Activated T-helper 1 cell treated with anti-CD3 and anti-CD28 coated beads, Interleukin-12 subunit alpha, Interleukin-12 subunit beta, Interleukin-2, Interleukin-4 antibody, amounts not matched to agents 30 ng/mL and 10 ng/mL and 1 ng/mL, durations not matched to agents 14 hours and 24 hours and 36 hours (primary cell): Measurements from ENCODE around the gene MITF. TPM values are rescaled to one million over a fixed set of nuclear protein-coding genes. Genes with fewer than 3 reads are reported as not detected.

ENCODE experiments used
- DNase-seq: peaks from one replicate; pipeline ENCODE4 v3.0.0; 2021; ENCODE audit warnings: low spot score
- H3K27ac Mint-ChIP-seq: one replicate; pipeline ENCODE4 v1.8.0; 2021; ENCODE audit warnings: mild to moderate bottlenecking, mixed read lengths
- H3K27me3 Mint-ChIP-seq: one replicate; pipeline ENCODE4 v1.8.0; 2022; ENCODE audit warnings: mild to moderate bottlenecking, moderate library complexity, mixed read lengths; ENCODE audit not compliant: insufficient read depth
- H3K36me3 Mint-ChIP-seq: one replicate; pipeline ENCODE4 v1.8.0; 2021; ENCODE audit warnings: low read depth, mixed read lengths
- H3K4me1 Mint-ChIP-seq: one replicate; pipeline ENCODE4 v1.8.0; 2021; ENCODE audit warnings: low read depth, mixed read lengths
- H3K4me3 Mint-ChIP-seq: one replicate; pipeline ENCODE4 v1.8.0; 2021; ENCODE audit warnings: mild to moderate bottlenecking, moderate library complexity, mixed read lengths
- H3K9me3 Mint-ChIP-seq: one replicate; pipeline ENCODE4 v1.8.0; 2021; ENCODE audit warnings: mixed read lengths
- intact Hi-C: fragments of 100-400 bp; cut with micrococcal nuclease; formaldehyde crosslinking; loops from one replicate; pipeline ENCODE4 v1.15.1; 2024
- total RNA-seq: library from RNA; stranded (reverse); gene quantifications from 2 replicates; pipeline ENCODE4 v1.2.3, GENCODE V29; 2022

MITF gene
- total RNA-seq, 1 donor from 2014 or later, result 0.54 TPM

DNA sequence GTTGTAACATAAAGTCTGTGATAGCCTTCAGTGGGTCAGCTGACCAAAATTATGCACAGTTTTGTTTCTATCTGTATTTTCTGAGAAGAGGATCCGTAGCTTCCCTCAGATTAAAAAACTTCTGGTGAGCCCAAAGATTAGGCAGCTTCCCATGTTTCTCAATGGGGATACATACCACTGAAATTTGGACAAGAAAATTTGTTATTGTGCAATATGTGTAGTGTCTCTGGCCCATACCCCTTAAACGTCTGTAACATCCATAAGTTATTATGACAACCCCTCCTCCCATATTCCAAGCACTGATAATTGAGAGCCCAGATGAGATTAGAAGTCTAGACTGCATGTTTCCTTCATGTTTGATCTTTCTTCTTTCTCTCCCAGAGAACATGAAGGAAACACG, 1.9 kb upstream of the MITF start:
- H3K4me1 Mint-ChIP-seq, result peaks cover 9% of the 10 kb centered on the region
- H3K9me3 Mint-ChIP-seq, result no peaks in the 10 kb centered on the region
- H3K4me3 Mint-ChIP-seq, result no peak overlapping the region
- intact Hi-C loops, result loop anchor here (5.0 kb wide), 1 partner anchor 295 kb away; no protein-coding TSS in a partner anchor
- H3K36me3 Mint-ChIP-seq, result no peaks in the 10 kb centered on the region
- peaks cover 54% of the 10 kb centered on the region for H3K27me3 Mint-ChIP-seq
- no peak for DNase-seq
- H3K27ac Mint-ChIP-seq, result no peak overlapping the region

DNA sequence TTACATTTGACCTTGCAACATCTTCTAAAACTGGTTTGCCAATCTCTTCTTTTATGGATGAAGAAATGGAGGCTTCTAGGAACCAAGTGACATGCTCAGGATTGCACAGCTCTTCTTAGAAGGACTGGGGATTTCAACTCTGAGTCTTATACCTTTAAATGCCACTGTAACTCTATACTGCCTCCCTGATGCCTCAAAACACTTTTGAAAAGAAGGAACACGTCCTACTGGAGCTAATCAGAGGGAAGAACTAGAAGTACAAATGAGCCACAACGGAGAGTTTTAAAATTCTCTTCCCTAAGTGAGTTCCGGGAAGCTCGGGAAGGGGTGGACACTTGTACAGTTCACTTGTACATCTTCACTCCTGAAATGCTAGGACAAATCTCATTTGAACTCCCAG, 949 bp upstream of the MITF start:
- Mint-ChIP-seq H3K27me3 (peaks cover 50% of the 10 kb centered on the region), H3K4me3 (peak overlapping the region; percentile 57), H3K27ac (no peak overlapping the region), H3K9me3 (no peaks in the 10 kb centered on the region), H3K36me3 (no peaks in the 10 kb centered on the region), H3K4me1 (peaks cover 9% of the 10 kb centered on the region)
- intact Hi-C loops, result loop anchor here (5.0 kb wide), 1 partner anchor 296 kb away; no protein-coding TSS in a partner anchor
- DNase-seq, result no peak

DNA sequence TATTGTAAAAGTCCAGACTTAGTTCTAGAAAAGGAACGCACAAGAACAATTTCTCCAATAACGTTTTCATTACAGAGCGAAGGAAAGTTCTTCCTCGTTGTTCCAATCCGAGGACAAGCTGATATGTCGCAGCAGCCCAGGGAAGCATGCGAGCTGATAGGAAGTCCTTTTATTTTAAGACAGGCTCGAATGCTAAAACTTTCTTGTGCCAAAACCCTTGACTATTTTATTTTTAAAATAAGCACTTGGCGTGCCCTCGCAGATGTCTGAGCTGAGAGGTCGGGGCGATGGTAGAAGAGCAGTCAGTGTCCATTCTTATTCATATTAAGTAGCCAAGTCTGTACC, 433 bp upstream of the MITF start:
- Mint-ChIP-seq H3K4me1 (peaks cover 9% of the 10 kb centered on the region), H3K27me3 (peaks cover 47% of the 10 kb centered on the region), H3K4me3 (peak overlapping the region; percentile 57), H3K36me3 (no peaks in the 10 kb centered on the region), H3K9me3 (no peaks in the 10 kb centered on the region), H3K27ac (no peak overlapping the region)
- DNase-seq, result no peak
- intact Hi-C loops, result loop anchor here (5.0 kb wide), 1 partner anchor 297 kb away; no protein-coding TSS in a partner anchor

DNA sequence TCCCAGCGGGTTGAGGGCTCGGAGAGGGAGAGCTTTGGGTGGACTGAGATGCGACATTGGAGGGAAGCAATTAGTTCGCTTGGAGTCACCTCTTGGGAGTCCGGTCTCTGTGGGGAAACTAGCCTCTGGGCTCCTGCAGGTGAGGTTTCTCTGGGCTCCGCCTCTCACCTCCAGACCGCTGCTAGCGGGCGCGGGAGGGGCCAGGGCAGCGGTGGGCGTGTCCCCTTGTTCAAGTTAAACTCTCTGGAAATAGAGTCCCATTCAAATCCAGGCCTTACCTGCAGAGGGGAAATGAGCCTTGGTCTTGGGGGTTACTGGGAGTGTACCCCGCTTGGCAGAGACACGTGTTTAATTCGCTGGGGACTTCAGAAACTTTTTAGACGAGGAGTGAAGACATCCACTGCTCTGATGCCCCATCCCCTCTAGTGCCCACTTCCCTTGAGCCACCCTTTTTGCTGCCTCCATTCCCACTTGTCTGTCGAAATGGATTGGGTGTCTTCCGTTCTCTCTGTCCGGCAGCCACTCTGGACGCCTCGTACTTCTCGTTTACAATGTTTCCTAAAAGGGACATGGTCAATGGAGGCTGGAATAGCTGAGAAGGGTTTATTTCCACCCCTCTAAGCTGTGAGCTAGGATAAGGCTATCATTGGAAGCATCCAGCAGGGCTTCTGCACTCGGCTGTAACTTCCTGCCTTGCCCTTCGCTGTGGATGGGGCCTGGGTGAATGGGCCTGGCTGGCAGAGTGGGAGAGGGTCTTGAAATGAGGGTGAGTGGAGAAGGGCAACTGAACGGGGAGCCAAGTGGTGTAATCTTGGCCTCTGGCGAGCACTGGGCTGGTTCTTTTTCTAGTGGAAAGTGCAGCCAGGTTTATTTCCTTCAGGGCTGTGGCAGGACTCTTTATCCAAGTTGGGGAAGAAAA, 1.1 kb downstream of the MITF start:
- H3K27ac Mint-ChIP-seq, result no peak overlapping the region
- H3K36me3 Mint-ChIP-seq, result no peaks in the 10 kb centered on the region
- intact Hi-C loops, result no loop called here
- H3K4me1 Mint-ChIP-seq, result peaks cover 9% of the 10 kb centered on the region
- H3K9me3 Mint-ChIP-seq, result no peaks in the 10 kb centered on the region
- DNase-seq, result no peak
- H3K27me3 Mint-ChIP-seq, result peaks cover 49% of the 10 kb centered on the region
- peak overlapping the region; percentile 55 for H3K4me3 Mint-ChIP-seq

DNA sequence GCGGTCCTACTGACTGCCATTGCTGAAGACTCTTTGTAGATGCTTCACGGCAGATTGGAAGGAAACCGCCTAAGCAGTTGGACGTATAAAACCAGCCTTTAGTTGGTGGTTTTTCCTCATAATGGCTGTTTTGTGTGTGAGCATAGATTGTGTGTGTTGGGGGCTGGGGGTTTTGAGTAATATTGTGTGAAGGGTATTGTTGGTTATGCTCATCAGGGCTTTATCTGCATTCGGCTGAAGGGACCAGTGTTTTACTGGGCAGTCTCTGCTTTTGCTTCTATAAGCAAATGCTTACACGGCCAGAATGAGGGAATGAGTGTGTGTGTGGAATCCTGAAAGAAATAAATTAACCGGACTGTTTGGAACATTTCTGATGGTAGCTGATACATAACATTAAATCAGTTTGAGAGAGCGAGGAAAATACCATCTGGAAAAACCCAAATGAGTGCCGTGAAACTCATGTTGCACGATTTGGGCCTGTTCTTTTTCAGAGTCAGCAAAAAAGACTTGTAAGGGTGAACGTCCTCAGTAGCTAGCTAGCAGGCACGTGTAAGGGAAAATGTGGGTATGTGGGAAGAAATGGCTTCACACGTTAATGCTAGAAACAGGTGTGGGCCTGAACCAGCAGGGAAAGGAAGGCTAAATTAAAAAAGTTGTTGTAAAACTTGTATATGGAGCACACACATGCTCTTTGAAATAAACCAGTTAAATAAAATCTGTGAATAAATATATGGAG, 1.9 kb downstream of the MITF start:
- Mint-ChIP-seq H3K9me3 (no peaks in the 10 kb centered on the region), H3K27me3 (peaks cover 42% of the 10 kb centered on the region), H3K4me3 (peak overlapping the region; percentile 55), H3K27ac (no peak overlapping the region), H3K36me3 (no peaks in the 10 kb centered on the region), H3K4me1 (peaks cover 9% of the 10 kb centered on the region)
- DNase-seq, result no peak
- intact Hi-C loops, result no loop called here

DNA sequence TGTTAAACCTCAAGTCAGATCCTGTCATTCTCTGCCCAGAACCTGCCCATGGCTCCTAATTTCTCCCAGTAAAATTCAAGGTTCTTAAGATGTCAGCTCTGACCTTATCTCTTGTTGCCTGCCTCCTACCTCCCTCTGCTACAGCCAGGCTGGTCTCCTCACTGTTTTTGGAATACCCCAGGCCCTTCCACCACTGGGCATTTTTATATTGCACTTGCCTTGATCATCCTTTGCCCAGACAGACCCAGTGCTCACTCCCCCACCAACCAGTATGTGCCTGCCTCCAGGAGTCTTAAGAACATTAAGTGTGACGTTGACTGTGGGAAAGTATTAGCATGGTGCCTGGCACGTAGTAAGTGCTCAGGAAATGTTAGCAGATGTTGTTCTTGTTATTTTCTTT, 3.1 kb downstream of the MITF start:
- no peaks in the 10 kb centered on the region for H3K9me3 Mint-ChIP-seq
- no peak for DNase-seq
- no peak overlapping the region for H3K27ac Mint-ChIP-seq
- H3K27me3 Mint-ChIP-seq, result peaks cover 41% of the 10 kb centered on the region
- intact Hi-C loops, result no loop called here
- no peak overlapping the region for H3K4me3 Mint-ChIP-seq
- H3K36me3 Mint-ChIP-seq, result no peaks in the 10 kb centered on the region
- H3K4me1 Mint-ChIP-seq, result peaks cover 9% of the 10 kb centered on the region

DNA sequence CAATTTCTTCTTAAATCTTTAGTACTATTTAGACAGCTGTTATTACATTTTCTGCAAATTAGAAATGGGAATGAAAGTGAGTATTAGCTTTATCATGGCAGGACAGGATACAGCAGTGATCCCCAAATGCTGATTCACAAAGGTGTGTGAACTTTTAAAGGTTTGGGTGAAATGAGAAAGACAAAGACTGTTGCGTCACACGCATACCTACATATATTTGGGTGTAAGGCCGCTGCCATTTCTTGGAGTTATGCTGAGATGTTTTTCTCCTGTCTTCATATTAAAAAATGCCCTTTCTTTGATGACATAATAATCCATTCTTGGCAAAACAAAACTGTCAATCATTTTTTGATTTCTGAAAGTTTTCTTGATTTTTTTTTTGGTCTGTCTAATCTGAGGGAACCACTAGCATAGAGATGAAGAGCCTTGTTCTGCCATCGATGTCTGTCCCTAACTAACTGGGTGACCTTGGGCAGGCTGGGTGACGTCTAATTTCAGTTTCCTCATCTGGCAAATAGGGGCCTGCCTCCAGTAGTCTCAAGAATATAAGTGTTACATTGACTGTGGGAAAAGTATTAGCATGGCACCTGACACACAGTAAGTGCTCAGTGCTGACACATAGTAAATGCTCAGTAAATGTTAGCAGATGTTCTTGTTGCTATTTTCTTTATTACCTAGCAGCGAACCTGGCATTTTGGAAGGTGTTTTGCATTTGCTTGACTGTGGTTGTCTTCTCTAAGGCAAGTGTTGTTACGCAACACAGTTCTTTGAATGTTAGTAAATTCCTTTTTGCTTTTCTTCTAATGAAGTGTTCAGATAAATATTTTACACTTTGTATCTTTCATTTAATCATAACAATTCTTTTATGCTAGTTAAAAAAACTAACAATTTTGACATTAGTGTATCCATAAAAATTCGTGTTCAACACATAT, 5.0 kb downstream of the MITF start:
- Mint-ChIP-seq H3K36me3 (no peaks in the 10 kb centered on the region), H3K4me1 (no peaks in the 10 kb centered on the region), H3K4me3 (no peak overlapping the region), H3K9me3 (no peaks in the 10 kb centered on the region), H3K27ac (no peak overlapping the region), H3K27me3 (peaks cover 24% of the 10 kb centered on the region)
- no peak for DNase-seq
- intact Hi-C loops, result no loop called here

DNA sequence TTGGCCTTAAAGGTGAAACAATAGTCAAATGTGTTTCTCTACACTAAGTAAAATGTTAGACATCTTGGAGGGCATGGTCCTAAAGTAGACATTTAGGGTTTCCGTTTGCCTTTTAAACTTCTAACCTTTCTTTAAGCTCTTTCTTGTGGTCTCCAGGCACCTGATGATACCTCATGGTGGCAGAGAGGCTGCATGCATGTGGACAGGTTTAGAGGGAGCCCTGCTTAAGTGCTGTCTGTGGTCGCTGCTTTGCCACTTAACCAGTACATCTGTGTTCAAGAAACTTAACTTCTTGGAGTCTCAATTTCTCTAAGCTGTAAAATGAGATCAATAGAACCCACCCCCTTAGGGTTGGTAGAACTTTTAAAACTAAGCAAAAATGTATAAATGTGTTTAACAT, 6.2 kb downstream of the MITF start:
- intact Hi-C loops, result no loop called here
- DNase-seq, result no peak
- Mint-ChIP-seq H3K36me3 (no peaks in the 10 kb centered on the region), H3K27ac (no peak overlapping the region), H3K27me3 (peaks cover 16% of the 10 kb centered on the region), H3K9me3 (no peaks in the 10 kb centered on the region), H3K4me3 (no peak overlapping the region), H3K4me1 (no peaks in the 10 kb centered on the region)

DNA sequence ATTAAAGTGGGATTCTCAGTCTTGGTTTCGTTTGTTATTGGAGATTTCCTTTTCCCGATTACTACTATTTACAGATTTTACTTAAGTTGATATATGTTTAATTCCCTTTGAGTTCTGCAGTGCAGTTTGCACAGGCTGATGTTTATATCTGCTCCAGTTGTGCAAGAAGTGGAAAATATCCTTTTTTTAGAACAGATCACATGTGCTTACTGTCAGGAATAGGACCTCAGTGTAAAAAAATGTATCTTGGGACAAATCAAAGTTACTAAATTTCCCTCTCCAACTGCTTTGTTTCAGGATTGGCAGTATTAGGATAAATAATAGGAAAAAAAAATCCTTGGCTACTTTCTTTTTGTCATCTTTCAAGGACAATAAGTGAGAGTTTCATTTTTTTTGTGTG, 6.9 kb downstream of the MITF start:
- H3K9me3 Mint-ChIP-seq, result no peaks in the 10 kb centered on the region
- no peak for DNase-seq
- H3K4me3 Mint-ChIP-seq, result no peak overlapping the region
- H3K4me1 Mint-ChIP-seq, result no peaks in the 10 kb centered on the region
- intact Hi-C loops, result no loop called here
- no peak overlapping the region for H3K27ac Mint-ChIP-seq
- no peaks in the 10 kb centered on the region for H3K36me3 Mint-ChIP-seq
- peaks cover 10% of the 10 kb centered on the region for H3K27me3 Mint-ChIP-seq

DNA sequence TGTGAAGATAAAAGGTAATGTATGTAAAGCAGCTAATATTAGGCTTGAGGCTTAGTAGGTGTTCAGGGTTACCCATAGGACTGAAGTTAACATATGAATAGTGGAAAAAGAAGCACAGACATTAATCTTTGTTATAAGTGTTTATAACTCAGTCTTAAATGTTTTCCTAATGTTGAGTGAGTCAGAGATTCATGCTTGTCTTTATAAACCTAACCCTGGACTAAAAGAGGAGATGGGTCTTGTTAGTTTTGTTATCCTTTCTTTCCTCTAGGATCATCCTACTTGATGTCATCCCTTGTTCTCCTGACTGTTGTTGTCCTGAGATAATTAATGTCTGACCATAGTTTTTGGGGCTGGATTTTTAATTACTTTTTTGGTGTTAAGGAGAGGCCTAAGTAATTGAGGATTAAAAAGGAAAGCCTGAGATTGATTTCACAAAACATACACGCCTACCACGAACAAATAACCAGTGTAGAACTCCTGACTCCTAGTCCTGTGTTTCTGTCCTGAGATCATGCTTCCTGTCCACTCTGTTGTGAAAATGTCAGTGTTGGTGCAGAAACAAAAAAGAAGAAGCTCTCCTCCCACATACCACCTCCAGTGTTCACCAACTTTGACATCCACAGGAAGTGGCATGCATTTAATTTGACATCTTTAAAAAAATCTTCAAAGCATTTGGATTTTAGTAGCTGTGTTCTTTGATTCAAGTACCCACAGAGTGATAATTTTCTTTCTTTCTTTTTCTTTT, 8.4 kb downstream of the MITF start:
- no peaks in the 10 kb centered on the region for H3K9me3 Mint-ChIP-seq
- no peak overlapping the region for H3K4me3 Mint-ChIP-seq
- H3K27ac Mint-ChIP-seq, result no peak overlapping the region
- intact Hi-C loops, result no loop called here
- no peaks in the 10 kb centered on the region for H3K36me3 Mint-ChIP-seq
- DNase-seq, result no peak
- H3K4me1 Mint-ChIP-seq, result no peaks in the 10 kb centered on the region
- peaks cover 2% of the 10 kb centered on the region for H3K27me3 Mint-ChIP-seq

DNA sequence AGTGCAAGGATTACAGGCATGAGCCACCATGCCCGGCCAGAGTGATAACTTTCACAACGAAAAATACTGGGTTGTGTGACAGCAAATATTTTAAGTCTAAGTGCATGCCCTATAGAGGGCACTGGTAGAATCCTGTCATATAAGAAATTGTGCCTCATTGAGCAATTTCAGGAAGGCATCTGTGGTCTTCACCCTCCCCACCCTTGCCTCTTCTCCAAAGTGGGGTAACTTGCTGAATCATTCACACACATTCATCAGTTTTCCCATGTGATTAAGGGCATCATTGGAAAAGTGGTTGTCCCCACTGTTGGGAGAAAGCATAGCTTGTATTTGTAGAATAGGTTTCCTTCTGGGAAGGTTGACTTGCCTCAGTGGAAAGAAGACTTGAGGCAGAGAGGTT, 9.2 kb downstream of the MITF start:
- Mint-ChIP-seq H3K4me1 (no peaks in the 10 kb centered on the region), H3K4me3 (no peak overlapping the region), H3K27ac (no peak overlapping the region), H3K27me3 (peaks cover 2% of the 10 kb centered on the region), H3K36me3 (no peaks in the 10 kb centered on the region), H3K9me3 (no peaks in the 10 kb centered on the region)
- DNase-seq, result no peak
- intact Hi-C loops, result no loop called here

DNA sequence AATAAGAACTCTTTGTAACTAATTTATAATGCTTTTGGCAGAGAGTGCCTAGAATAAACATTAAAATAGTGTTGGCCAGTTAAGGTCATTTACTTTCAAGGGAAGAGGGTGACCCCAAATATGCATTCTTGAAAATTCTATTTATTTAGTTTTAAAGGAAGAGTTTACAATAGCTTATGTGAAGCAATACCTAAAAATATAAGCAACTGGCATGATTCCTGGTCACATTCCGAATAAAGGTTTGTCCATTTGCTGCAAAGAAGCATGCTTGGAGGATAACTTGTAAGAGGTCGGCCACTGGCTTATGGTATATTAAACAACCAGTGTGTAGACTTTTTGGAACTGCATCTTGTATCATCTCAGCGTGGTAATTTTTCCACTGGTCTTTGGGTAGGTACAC, 10.2 kb downstream of the MITF start:
- Mint-ChIP-seq H3K36me3 (no peaks in the 10 kb centered on the region), H3K4me3 (no peak overlapping the region), H3K9me3 (no peaks in the 10 kb centered on the region), H3K27ac (no peak overlapping the region), H3K4me1 (no peaks in the 10 kb centered on the region), H3K27me3 (peaks cover 2% of the 10 kb centered on the region)
- intact Hi-C loops, result no loop called here
- DNase-seq, result no peak
